Sciatic nerve (tissue), 2 donors: Measurements from ENCODE around the gene C1QC. TPM values are rescaled to one million over a fixed set of nuclear protein-coding genes. Genes with fewer than 3 reads are reported as not detected.
A peak's percentile ranks its signal among the peaks of the same experiment; 100 is the strongest.

ENCODE experiments used
- ATAC-seq: fragments of 200-7000 bp; cut with Tn5 transposase; one replicate; pipeline ENCODE4 v1.9.1; 2020; ENCODE audit warnings: mild to moderate bottlenecking, moderate library complexity
- DNase-seq: peaks from one replicate; pipeline ENCODE4 v3.0.0-alpha.2; 2020; ENCODE audit warnings: low spot score
- intact Hi-C: fragments of 100-400 bp; cut with DNase I; formaldehyde crosslinking; loops from one replicate; pipeline ENCODE4 v1.14.2; 2022
- total RNA-seq: library from RNA; stranded (reverse); fragmentation: NEBNext Ultra II Directional; extraction: Animal tissue kit (Norgen Biotek cat#: 25700); gene quantifications from one replicate; pipeline ENCODE4 v1.2.1, GENCODE V29; 2021
- donor health status: DM: no; HTN: no; CAD: no.
- donor health status: DM: no; HTN: no; CAD: no.

The C1QC gene
- total RNA-seq, result 126 TPM

DNA sequence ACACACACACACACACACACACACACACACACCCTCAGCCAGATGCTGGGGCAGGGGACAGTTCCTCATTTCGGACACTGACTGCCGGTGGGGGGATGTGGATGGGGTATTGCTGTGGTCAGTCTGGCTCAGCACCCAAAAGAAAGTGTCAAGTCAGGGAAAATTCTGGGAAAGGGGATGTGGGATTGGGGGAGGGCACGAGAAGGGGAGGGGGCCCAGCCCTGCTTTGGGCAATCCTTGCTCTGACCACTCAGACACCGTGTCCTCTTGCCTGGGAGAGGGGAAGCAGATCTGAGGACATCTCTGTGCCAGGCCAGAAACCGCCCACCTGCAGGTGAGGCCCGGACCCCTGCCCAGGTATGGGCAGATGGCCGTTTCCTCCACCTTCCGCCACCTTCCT is at the start of gene C1QC:
Gene C1QC, plus strand, starts transcription at position 253 of the 400 bp plus-strand sequence. CDS start 391 bp downstream, outside the sequence.
- ATAC-seq (peak; percentile 71), DNase-seq (no peak)

DNA sequence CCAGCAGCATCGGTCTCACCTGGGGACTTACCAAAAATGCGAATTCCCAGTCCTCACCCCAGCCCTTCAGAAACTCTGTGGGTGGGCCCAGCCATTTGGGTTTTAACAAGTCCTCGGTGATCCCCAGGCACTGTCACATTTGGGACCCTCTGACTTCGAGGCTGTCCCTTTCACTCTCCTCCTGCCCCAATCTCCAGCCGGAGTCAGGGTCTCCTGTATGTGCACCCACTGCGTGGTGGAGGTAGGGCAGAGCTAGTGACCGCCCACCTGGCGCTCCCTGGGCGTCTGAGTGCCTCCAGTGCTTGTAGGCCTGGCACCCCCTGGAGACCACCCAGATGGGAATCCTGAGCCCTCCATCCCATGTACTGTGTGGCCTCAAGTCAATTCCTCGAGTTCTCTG is 49.0 kb upstream of the C1QC start:
- intact Hi-C loops, result no loop called here
- DNase-seq (no peak), ATAC-seq (no peak)

More for the DNA sequence above, at the start of gene C1QC:
- intact Hi-C loops, result loop anchor here (5.0 kb wide), 1 partner anchor 226 kb away; no protein-coding TSS in a partner anchor

DNA sequence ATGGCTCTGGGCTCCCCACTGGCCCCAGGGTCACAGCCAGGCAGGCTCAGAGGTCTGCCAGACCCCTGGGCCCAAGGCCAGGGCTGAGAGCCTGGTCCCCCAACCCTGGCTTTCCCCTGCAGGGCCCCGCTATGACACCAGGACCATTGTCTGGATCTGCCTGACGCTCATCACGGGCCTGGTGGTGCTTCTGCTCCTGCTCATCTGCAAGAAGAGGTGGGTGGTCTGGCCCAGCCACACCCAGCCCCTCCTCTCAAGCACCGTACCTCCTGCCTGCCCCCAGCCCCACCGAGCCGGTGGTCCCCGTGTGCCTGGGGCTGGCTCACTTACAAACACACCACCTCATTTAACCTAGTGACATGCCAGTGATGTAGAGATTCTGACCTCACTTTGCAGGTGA is 48.3 kb upstream of the C1QC start:
- ATAC-seq (no peak), DNase-seq (no peak)
- intact Hi-C loops, result no loop called here

DNA sequence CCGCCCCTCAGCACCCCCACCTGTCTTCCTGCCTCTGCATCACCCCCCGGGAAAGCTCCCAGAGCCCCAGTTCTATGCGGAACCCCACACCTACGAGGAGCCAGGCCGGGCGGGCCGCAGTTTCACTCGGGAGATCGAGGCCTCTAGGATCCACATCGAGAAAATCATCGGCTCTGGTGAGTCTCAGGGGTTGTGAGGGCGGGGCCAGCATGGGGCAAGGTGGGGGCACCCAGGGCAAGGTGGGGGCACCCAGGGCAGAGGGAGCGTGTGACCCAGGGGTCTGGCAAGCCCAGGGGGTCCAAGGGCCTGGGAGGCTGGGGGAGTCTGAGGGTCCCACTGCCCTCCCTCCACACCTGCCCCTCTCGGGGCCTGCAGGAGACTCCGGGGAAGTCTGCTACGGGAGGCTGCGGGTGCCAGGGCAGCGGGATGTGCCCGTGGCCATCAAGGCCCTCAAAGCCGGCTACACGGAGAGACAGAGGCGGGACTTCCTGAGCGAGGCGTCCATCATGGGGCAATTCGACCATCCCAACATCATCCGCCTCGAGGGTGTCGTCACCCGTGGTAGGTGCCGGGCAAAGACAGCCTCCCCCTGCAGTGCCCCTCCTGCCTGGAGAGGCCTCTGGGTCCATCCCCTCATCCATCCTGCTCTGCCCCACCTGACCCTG is 46.0 kb upstream of the C1QC start:
- no peak for ATAC-seq
- intact Hi-C loops, result no loop called here
- no peak for DNase-seq

- no peak for ATAC-seq
- intact Hi-C loops, result no loop called here
- DNase-seq, result no peak
These were observed 45.4 kb upstream of the C1QC start for GRCh38 chr1:22597996-22598395.

DNA sequence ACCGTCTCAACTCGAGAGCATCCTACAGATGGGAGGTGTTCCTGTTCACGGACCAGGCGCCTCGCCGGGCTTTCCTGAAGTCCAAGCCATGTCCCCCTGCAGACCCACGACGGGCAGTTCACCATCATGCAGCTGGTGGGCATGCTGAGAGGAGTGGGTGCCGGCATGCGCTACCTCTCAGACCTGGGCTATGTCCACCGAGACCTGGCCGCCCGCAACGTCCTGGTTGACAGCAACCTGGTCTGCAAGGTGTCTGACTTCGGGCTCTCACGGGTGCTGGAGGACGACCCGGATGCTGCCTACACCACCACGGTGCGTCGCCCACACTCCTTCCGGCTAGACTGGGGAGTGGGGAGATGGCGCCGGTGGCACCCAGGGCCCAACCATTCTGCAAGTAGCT is 44.7 kb upstream of the C1QC start:
- intact Hi-C loops, result no loop called here
- DNase-seq, result no peak
- no peak for ATAC-seq

DNA sequence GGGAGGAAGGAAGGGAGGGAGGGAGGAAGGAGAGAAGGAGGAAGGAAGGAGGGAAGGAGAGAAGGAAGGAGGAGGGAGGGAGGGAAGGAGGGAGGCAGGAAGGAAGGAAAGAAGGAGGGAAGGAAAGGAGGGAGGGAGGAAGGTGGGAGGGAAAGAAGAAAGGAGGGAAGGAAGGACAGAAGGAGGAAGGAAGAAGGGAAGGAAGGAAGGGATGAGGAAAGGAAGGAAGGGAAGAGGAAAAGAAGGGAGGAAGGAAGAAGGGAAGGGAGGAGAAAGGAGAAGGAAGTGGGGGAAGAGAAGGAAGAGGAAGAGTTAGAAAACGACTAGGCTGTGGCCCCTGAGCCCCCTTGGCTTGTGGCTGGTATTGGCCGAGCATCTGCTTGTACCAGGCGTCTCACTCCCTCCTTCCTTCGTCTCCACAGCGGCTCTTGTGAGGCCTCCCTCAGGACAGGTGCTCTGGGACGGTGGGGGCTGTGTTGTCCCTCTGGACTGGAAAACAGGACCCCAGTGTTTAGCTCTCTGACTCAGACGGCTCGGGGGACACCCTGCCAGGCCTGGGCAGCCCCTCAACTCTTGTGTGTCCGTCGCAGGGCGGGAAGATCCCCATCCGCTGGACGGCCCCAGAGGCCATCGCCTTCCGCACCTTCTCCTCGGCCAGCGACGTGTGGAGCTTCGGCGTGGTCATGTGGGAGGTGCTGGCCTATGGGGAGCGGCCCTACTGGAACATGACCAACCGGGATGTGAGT is 43.2 kb upstream of the C1QC start:
- intact Hi-C loops, result no loop called here
- no peak for ATAC-seq
- DNase-seq, result no peak

DNA sequence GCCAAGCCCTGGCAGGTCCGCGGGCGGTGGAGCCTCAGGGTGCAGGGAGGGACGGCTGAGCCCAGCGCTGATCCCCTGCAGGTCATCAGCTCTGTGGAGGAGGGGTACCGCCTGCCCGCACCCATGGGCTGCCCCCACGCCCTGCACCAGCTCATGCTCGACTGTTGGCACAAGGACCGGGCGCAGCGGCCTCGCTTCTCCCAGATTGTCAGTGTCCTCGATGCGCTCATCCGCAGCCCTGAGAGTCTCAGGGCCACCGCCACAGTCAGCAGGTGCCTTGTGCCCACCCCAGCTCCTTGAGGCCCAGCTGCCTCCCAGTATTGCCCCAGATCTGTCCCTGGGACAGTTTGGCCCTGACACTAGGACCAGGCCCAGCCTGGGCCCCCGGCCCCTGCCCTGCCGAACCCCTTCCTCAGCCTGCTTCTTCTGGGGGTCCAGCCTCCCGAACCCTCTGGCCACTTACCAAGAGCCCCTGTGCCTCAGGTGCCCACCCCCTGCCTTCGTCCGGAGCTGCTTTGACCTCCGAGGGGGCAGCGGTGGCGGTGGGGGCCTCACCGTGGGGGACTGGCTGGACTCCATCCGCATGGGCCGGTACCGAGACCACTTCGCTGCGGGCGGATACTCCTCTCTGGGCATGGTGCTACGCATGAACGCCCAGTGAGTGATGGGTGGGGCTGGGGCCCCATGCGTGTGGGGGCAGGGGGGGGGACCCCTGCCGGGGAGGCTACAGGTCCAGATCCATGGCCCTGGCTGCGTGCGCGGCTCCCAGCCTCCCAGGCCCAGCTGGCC is 42.4 kb upstream of the C1QC start:
- no peak for DNase-seq
- intact Hi-C loops, result no loop called here
- ATAC-seq, result no peak

DNA sequence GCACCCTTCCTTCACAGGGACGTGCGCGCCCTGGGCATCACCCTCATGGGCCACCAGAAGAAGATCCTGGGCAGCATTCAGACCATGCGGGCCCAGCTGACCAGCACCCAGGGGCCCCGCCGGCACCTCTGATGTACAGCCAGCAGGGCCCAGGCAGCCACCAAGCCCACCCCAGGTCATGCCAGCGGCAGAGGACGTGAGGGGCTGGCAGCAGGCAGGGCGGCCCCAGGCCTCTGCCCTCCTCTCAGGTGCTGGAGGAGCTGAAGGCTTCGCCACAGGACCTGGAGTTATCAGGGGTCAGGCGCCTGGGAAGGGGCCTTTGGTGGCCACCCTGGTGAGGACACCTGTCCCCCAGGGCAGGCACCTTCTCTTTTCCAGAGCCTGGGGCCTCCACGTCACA is 41.8 kb upstream of the C1QC start:
- DNase-seq (no peak), ATAC-seq (no peak)
- intact Hi-C loops, result no loop called here

- DNase-seq, result no peak
- intact Hi-C loops, result no loop called here
- ATAC-seq, result no peak
These were observed 41.2 kb upstream of the C1QC start for GRCh38 chr1:22602060-22602740.

- DNase-seq (no peak), ATAC-seq (no peak)
- intact Hi-C loops, result no loop called here
These were observed 37.3 kb upstream of the C1QC start for GRCh38 chr1:22606161-22606560.

DNA sequence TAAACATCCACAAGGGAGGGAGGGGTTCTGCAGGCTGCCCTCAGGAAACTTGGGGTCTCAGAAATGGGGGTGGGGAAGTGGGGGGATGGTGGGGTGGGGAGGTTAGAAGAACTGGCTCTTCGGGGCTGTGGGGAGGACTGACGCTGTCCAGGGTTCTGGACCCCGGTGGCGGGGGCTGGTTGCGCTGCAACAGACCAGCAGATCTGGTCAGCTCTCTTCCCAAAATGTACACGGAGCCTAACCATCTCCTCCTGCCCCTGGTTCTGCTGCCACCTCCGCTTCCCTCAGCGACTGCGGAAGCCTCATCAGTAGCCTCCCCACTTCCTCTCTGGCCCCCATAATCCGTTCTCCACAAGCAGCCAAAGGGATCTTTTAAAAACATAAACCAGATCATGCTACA is 36.3 kb upstream of the C1QC start:
- no peak for ATAC-seq
- intact Hi-C loops, result no loop called here
- no peak for DNase-seq

GRCh38 chr1:22608361-22608760 is 35.1 kb upstream of the C1QC start:
- ATAC-seq (no peak), DNase-seq (no peak)
- intact Hi-C loops, result no loop called here

DNA sequence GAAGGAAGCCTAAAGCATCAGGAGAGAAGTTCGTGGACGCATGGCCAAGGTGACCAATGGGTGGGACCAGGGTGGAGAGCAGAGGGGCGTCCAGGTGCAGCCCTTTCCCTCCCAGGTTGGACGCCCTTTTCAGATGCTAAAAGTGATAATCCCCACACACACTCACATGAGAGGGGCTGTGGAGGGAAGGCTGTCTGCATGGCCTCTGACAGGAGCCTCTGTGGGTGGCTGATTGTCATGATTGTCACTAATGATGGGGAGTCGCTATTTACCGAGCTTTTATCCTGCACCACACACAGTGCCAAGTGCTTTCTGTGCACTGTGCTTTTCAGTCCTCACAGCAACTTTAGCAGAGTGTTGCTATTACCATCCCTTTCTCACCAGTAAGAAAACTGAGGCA is 34.1 kb upstream of the C1QC start:
- intact Hi-C loops, result no loop called here
- ATAC-seq, result no peak

GRCh38 chr1:22611530-22611947 is 31.9 kb upstream of the C1QC start:
- intact Hi-C loops, result no loop called here
- no peak for DNase-seq
- ATAC-seq, result no peak

More for the DNA sequence above, 34.1 kb upstream of the C1QC start:
- DNase-seq, result no peak

- ATAC-seq (no peak), DNase-seq (no peak)
- intact Hi-C loops, result no loop called here
These were observed 30.5 kb upstream of the C1QC start for GRCh38 chr1:22612671-22613571.

DNA sequence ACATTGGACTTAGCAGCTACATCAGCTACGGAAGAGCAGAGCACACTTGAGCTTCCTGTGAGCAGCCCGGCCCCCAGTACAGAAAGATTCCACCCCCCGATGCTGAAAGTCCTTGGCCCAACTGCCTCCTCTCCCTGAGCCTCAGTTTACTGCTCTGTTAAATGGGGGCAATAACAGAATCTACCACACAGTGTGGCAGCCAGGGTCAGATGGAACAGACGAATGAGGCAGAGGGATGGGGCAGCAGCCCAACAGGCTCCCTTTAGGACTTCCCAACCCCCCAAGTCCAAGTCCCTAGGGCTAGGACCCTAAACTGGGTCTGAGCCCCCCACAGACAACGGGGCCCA is 29.9 kb upstream of the C1QC start:
- no peak for DNase-seq
- no peak for ATAC-seq
- intact Hi-C loops, result no loop called here

DNA sequence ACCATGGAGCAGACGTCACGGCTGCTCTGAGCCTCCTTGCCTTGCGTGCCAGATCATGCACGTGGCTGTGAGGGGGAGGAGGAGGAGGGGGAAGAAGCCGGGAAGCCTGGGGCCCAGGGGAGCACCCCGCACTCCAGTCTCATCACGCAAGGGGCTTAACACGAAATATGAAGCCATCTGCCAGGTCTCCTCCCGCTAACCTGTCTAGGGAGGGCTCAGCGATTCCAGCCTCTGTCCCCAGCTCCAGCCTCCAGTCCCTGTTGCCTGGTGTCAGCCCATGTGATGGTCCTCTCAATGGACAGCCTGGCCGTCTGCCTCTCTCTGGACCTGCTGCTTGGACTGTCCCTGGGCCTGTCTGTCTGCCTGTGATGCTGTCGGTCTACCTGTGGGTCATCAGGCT is 29.5 kb upstream of the C1QC start:
- DNase-seq, result no peak
- ATAC-seq, result no peak
- intact Hi-C loops, result no loop called here

DNA sequence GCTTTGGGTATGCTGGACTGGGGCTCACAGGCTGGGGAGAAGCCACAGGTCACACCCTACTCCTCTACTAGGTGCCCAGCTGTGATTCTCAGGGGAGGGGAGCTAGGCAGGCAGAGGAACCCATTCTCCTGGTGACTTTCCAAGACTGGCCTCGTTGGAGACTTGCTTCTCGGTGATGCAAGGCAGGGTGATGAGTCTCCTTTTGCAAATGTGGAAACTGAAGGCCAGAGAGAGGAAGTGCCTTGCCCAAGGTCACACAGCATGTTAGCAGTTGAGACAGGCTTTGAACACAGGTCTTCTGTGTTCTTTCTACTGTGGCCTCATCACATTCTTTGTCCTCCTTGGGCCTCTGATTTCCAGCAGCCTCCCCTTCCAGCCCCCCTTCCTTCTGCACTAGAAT is 27.5 kb upstream of the C1QC start:
- intact Hi-C loops, result no loop called here
- DNase-seq (no peak), ATAC-seq (no peak)
